Measurements from ENCODE around the gene TRIM33. TPM values are rescaled to one million over a fixed set of nuclear protein-coding genes. Genes with fewer than 3 reads are reported as not detected.
"Not testable (repeated sequence)": the region's sequence is repeated elsewhere in the genome, so short reads cannot be mapped to it uniquely, and the experiment has no call there.

Gene TRIM33
- total RNA-seq, 4 donors from 2014 or later, result 50.8 to 68.2 (median 53.4) TPM

- Histone ChIP-seq H3K4me1 (peaks cover 0 to 6% (median 0%) of the 10 kb centered on the region in 4 donors), H3K36me3 (no peaks in the 10 kb centered on the region), H3K9me3 (peaks cover 0 to 33% (median 3%) of the 10 kb centered on the region in 4 donors), H3K4me3 (no peak overlapping the region), H3K27me3 (no peaks in the 10 kb centered on the region), H3K27ac (no peak overlapping the region)
- TF ChIP-seq POLR2A (IDR thresholded peaks at IDR 0.05) (no peak), CTCF (IDR thresholded peaks at IDR 0.05) (no peak), EP300 (IDR thresholded peaks at IDR 0.05) (no peak)
- DNase-seq (ENCODE audit: low spot score in 2 of 2), result no peak
Measured at GRCh38 chr1:114377356-114377755, 133.6 kb downstream of the TRIM33 start.

- Histone ChIP-seq H3K4me3 (no peak overlapping the region), H3K4me1 (peaks cover 0 to 34% (median 4%) of the 10 kb centered on the region in 4 donors), H3K27ac (peak overlapping the region in 3 of 4 donors; percentile 22 to 84 (median 50)), H3K27me3 (no peaks in the 10 kb centered on the region), H3K9me3 (peaks cover 0 to 14% (median 2%) of the 10 kb centered on the region in 4 donors), H3K36me3 (no peaks in the 10 kb centered on the region)
- TF ChIP-seq EP300 (IDR thresholded peaks at IDR 0.05), result peak in 1 of 2 donors; percentile 31
- TF ChIP-seq POLR2A (IDR thresholded peaks at IDR 0.05), result no peak
- no peak for TF ChIP-seq CTCF (IDR thresholded peaks at IDR 0.05)
- DNase-seq (ENCODE audit: low spot score in 2 of 2), result no peak
- WGBS, 2 donors, result 17 to 30% methylated on average over 1 of the region's 1 CpG
Measured at GRCh38 chr1:114369930-114370329, 141.1 kb downstream of the TRIM33 start.

GRCh38 chr1:114369266-114369919 is 141.6 kb downstream of the TRIM33 start:
- DNase-seq (ENCODE audit: low spot score in 2 of 2); H3K27me3 ChIP-seq; H3K36me3 ChIP-seq; H3K4me3 ChIP-seq: not testable (repeated sequence)
- WGBS, 2 donors, result 67 to 71% methylated on average over 5 of the region's 5 CpGs
- H3K9me3 ChIP-seq, result peaks cover 0 to 14% (median 2%) of the 10 kb centered on the region in 4 donors
- H3K27ac ChIP-seq, result peak overlapping the region in 3 of 4 donors; percentile 22 to 84 (median 50)
- peaks cover 0 to 34% (median 4%) of the 10 kb centered on the region in 4 donors for H3K4me1 ChIP-seq

- WGBS, 2 donors, result 88 to 91% methylated on average over 15 of the region's 15 CpGs
- Histone ChIP-seq H3K36me3 (no peaks in the 10 kb centered on the region), H3K4me1 (peaks cover 0 to 34% (median 4%) of the 10 kb centered on the region in 4 donors), H3K27me3 (no peaks in the 10 kb centered on the region), H3K4me3 (no peak overlapping the region), H3K27ac (peak overlapping the region in 2 of 4 donors; percentile 50 to 84), H3K9me3 (peaks cover 0 to 12% (median 2%) of the 10 kb centered on the region in 4 donors)
- TF ChIP-seq CTCF (IDR thresholded peaks at IDR 0.05) (no peak), EP300 (IDR thresholded peaks at IDR 0.05) (no peak), POLR2A (IDR thresholded peaks at IDR 0.05) (no peak)
- no peak for DNase-seq (ENCODE audit: low spot score in 2 of 2)
Measured at GRCh38 chr1:114368560-114369255, 142.3 kb downstream of the TRIM33 start.

GRCh38 chr1:114367810-114368209 is 143.2 kb downstream of the TRIM33 start:
- Histone ChIP-seq H3K36me3 (no peaks in the 10 kb centered on the region), H3K27ac (no peak overlapping the region), H3K9me3 (peaks cover 0 to 21% (median 0%) of the 10 kb centered on the region in 4 donors), H3K27me3 (no peaks in the 10 kb centered on the region), H3K4me3 (no peak overlapping the region), H3K4me1 (peaks cover 0 to 32% (median 4%) of the 10 kb centered on the region in 4 donors)
- no peak for TF ChIP-seq CTCF (IDR thresholded peaks at IDR 0.05)
- TF ChIP-seq EP300 (IDR thresholded peaks at IDR 0.05), result no peak
- no peak for TF ChIP-seq POLR2A (IDR thresholded peaks at IDR 0.05)
- 81 to 83% methylated on average over 2 of the region's 2 CpGs for WGBS, 2 donors
- DNase-seq (ENCODE audit: low spot score in 2 of 2), result no peak

- H3K27ac ChIP-seq; H3K4me1 ChIP-seq; H3K4me3 ChIP-seq; H3K36me3 ChIP-seq; H3K27me3 ChIP-seq; DNase-seq (ENCODE audit: low spot score in 2 of 2): not testable (repeated sequence)
- H3K9me3 ChIP-seq, result peaks cover 0 to 31% (median 0%) of the 10 kb centered on the region in 4 donors
- WGBS, 2 donors, result 80 to 86% methylated on average over 2 of the region's 2 CpGs
Measured at GRCh38 chr1:114363230-114363629, 147.8 kb downstream of the TRIM33 start.

Data from tibial nerve (tissue), 4 donors.